Right lung (tissue), 5 donors: ENCODE results near the gene NOB1. TPM values are rescaled to one million over a fixed set of nuclear protein-coding genes. Genes with fewer than 3 reads are reported as not detected.
"Not testable (repeated sequence)": the region's sequence is repeated elsewhere in the genome, so short reads cannot be mapped to it uniquely, and the experiment has no call there.

Experiments
- DNase-seq, 2 donors: peaks; one replicate each; pipeline ENCODE4 v3.0.0-alpha.2; 2013
- polyA plus RNA-seq, 5 donors: library from polyadenylated mRNA; unstranded; fragments of 120-200 nt; gene quantifications; one replicate each; pipeline versions ENCODE4 v1.2.1 to v1.2.3, GENCODE V29; 2013; ENCODE audit warnings: inconsistent platforms in 1 of 5, low replicate concordance in 1 of 5; ENCODE audit not compliant: insufficient read length in 5 of 5, insufficient read depth in 1 of 5

NOB1 gene
- polyA plus RNA-seq, 5 donors, result 62.0 to 75.9 (median 66.2) TPM

- peak; percentile 18 to 42 for DNase-seq
These were observed 8.3 kb upstream of the NOB1 start for GRCh38 chr16:69762814-69763598.

GRCh38 chr16:69761983-69762813, 7.5 kb upstream of the NOB1 start, which contains the start of gene WWP2:
TSS of gene WWP2 (plus strand) at chr16:69762332. CDS start at chr16:69787011, 24,679 bp downstream.
- peak; percentile 73 to 75 for DNase-seq

- not testable (repeated sequence) for DNase-seq
These were observed 2.6 kb upstream of the NOB1 start for GRCh38 chr16:69757375-69757774.

- DNase-seq, result no peak
These were observed 2.0 kb upstream of the NOB1 start for GRCh38 chr16:69756705-69757104.

GRCh38 chr16:69754143-69754468, 620 bp downstream of the NOB1 start:
- DNase-seq, result no peak

- no peak for DNase-seq
These were observed 5.9 kb downstream of the NOB1 start for GRCh38 chr16:69748694-69749345.

GRCh38 chr16:69747115-69747514, 7.6 kb downstream of the NOB1 start:
- DNase-seq, result no peak

GRCh38 chr16:69745959-69746358, 8.8 kb downstream of the NOB1 start:
- DNase-seq, result no peak

- DNase-seq, result no peak
These were observed 9.5 kb downstream of the NOB1 start for GRCh38 chr16:69745232-69745612.

GRCh38 chr16:69744363-69745231, 10.1 kb downstream of the NOB1 start:
- no peak for DNase-seq

GRCh38 chr16:69741951-69742904, 12.5 kb downstream of the NOB1 start:
- no peak for DNase-seq

GRCh38 chr16:69741519-69741918, 13.2 kb downstream of the NOB1 start:
- no peak for DNase-seq

GRCh38 chr16:69732101-69732500, 22.6 kb downstream of the NOB1 start:
- no peak for DNase-seq

- DNase-seq, result not testable (repeated sequence)
These were observed 23.4 kb downstream of the NOB1 start for GRCh38 chr16:69731280-69731679.

- not testable (repeated sequence) for DNase-seq
These were observed 25.7 kb downstream of the NOB1 start for GRCh38 chr16:69729030-69729429.

GRCh38 chr16:69727916-69728270, 26.8 kb downstream of the NOB1 start:
- DNase-seq, result no peak

GRCh38 chr16:69726313-69727060, 28.2 kb downstream of the NOB1 start, which contains the start of gene NQO1:
TSS of gene NQO1 (minus strand) at chr16:69726560. CDS start at chr16:69726439, 121 bp downstream.
- peak; percentile 66 to 70 for DNase-seq

- no peak for DNase-seq
These were observed 29.0 kb downstream of the NOB1 start for GRCh38 chr16:69725480-69726312.
